HEK293 (cell line): ENCODE results near the gene GLT1D1.

Experiments used
- REPIN1 ChIP-seq: fragments of 450-650 bp; formaldehyde crosslinking; IDR thresholded peaks from 2 replicates; pipeline ENCODE4 v1.5.1; 2017; ENCODE audit warnings: missing biosample characterization, missing genetic modification characterization, low read depth
- SP2 ChIP-seq: fragments of 450-650 bp; formaldehyde crosslinking; IDR thresholded peaks from 2 replicates; pipeline ENCODE4 v1.5.1; 2016; ENCODE audit warnings: missing biosample characterization, missing genetic modification characterization
- TCF7L2 ChIP-seq: IDR thresholded peaks from 2 replicates; pipeline ENCODE4 v1.6.1; 2011; ENCODE audit warnings: low read depth, mild to moderate bottlenecking, inconsistent platforms, low read length, moderate library complexity, borderline replicate concordance
- TRIM28 ChIP-seq: IDR thresholded peaks from 2 replicates; pipeline ENCODE4 v1.6.1; 2011; ENCODE audit warnings: low read length, control low read depth, borderline replicate concordance
- ZBTB20 ChIP-seq: fragments of 450-650 bp; formaldehyde crosslinking; IDR thresholded peaks from 2 replicates; pipeline ENCODE4 v1.5.1; 2016; ENCODE audit warnings: missing biosample characterization, missing genetic modification characterization
- ZBTB7A ChIP-seq: fragments of 450-650 bp; formaldehyde crosslinking; IDR thresholded peaks from 2 replicates; pipeline ENCODE4 v1.5.1; 2016; ENCODE audit warnings: low read depth, missing biosample characterization, missing genetic modification characterization
- ZNF140 ChIP-seq: fragments of 450-650 bp; formaldehyde crosslinking; IDR thresholded peaks from 2 replicates; pipeline ENCODE4 v1.5.1; 2016; ENCODE audit warnings: missing biosample characterization, missing genetic modification characterization
- ZNF2 ChIP-seq: fragments of 450-650 bp; formaldehyde crosslinking; IDR thresholded peaks from 2 replicates; pipeline ENCODE4 v1.5.1; 2016; ENCODE audit warnings: missing biosample characterization, missing genetic modification characterization
- ZNF354C ChIP-seq: fragments of 450-650 bp; formaldehyde crosslinking; IDR thresholded peaks from 2 replicates; pipeline ENCODE4 v1.5.1; 2016; ENCODE audit warnings: missing biosample characterization, missing genetic modification characterization, low read depth, borderline replicate concordance
- ZSCAN30 ChIP-seq: fragments of 450-650 bp; IDR thresholded peaks from 2 replicates; pipeline ENCODE4 v1.5.1; 2018; ENCODE audit warnings: missing biosample characterization, mild to moderate bottlenecking, missing genetic modification characterization, moderate library complexity
- TF ChIP-seq, protein P1 (sequence below): fragments of 450-650 bp; formaldehyde crosslinking; optimal IDR thresholded peaks from 2 replicates; pipeline ENCODE3; 2016; ENCODE audit warnings: missing biosample characterization, mild to moderate bottlenecking, missing genetic modification characterization
- TF ChIP-seq, protein P2 (sequence below): fragments of 450-650 bp; formaldehyde crosslinking; IDR thresholded peaks from 2 replicates; pipeline ENCODE4 v1.5.1; 2016; ENCODE audit warnings: missing biosample characterization, missing genetic modification characterization

DNA sequence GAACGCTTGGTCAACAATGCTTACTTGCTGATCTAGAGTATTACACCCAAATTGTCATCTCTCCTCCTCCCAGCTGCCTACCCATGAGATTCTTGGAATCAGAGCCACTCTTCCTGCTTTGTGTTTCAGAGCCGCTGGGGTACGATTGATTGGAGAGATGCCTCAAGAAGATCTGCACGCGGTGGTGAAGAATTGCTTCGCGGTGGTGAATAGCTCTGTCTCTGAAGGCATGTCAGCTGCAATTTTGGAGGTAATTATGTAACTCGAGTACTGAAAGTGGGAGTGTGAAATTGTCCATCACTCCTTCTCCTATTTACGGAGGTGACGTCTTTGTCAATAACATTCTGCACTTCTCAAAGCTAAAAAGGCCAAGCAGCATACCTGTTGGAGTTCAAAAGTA lies 93.9 kb downstream of the GLT1D1 start:
- TF ChIP-seq TCF7L2, result no peak
- no peak for TF ChIP-seq ZSCAN30 (tag by site-specific recombination)
- TF ChIP-seq SP2 (tag by site-specific recombination), result no peak
- TF ChIP-seq, protein P1, sequence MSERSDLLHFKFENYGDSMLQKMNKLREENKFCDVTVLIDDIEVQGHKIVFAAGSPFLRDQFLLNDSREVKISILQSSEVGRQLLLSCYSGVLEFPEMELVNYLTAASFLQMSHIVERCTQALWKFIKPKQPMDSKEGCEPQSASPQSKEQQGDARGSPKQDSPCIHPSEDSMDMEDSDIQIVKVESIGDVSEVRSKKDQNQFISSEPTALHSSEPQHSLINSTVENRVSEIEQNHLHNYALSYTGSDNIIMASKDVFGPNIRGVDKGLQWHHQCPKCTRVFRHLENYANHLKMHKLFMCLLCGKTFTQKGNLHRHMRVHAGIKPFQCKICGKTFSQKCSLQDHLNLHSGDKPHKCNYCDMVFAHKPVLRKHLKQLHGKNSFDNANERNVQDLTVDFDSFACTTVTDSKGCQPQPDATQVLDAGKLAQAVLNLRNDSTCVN (tag by site-specific recombination), result no peak
- TF ChIP-seq ZNF354C, result no peak
- TF ChIP-seq ZBTB20, result no peak
- TF ChIP-seq, protein P2, sequence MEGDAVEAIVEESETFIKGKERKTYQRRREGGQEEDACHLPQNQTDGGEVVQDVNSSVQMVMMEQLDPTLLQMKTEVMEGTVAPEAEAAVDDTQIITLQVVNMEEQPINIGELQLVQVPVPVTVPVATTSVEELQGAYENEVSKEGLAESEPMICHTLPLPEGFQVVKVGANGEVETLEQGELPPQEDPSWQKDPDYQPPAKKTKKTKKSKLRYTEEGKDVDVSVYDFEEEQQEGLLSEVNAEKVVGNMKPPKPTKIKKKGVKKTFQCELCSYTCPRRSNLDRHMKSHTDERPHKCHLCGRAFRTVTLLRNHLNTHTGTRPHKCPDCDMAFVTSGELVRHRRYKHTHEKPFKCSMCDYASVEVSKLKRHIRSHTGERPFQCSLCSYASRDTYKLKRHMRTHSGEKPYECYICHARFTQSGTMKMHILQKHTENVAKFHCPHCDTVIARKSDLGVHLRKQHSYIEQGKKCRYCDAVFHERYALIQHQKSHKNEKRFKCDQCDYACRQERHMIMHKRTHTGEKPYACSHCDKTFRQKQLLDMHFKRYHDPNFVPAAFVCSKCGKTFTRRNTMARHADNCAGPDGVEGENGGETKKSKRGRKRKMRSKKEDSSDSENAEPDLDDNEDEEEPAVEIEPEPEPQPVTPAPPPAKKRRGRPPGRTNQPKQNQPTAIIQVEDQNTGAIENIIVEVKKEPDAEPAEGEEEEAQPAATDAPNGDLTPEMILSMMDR (tag by site-specific recombination), result no peak
- no peak for TF ChIP-seq ZNF140 (tag by site-specific recombination)
- no peak for TF ChIP-seq ZNF2 (tag by site-specific recombination)
- TF ChIP-seq REPIN1 (tag by site-specific recombination), result no peak
- no peak for TF ChIP-seq ZBTB7A (tag by site-specific recombination)
- no peak for TF ChIP-seq TRIM28
